Measurements from ENCODE around the gene UNCX. TPM values are rescaled to one million over a fixed set of nuclear protein-coding genes. Genes with fewer than 3 reads are reported as not detected.
A peak's percentile ranks its signal among the peaks of the same experiment; 100 is the strongest.

UNCX gene
- total RNA-seq, 1 donor from 2014 or later, result not detected

- H3K27me3 ChIP-seq (ENCODE audit: low read depth), result peaks cover 100% of the 10 kb centered on the region
- no peaks in the 10 kb centered on the region for H3K36me3 ChIP-seq
- no peak overlapping the region for H3K27ac ChIP-seq (replicated peaks)
- H3K4me1 ChIP-seq, result peaks cover 19% of the 10 kb centered on the region
- TF ChIP-seq CTCF (IDR thresholded peaks at IDR 0.05; ENCODE audit: borderline replicate concordance), result no peak
- intact Hi-C loops (cut with micrococcal nuclease), result loop anchor here (10.0 kb wide), 2 partner anchors 211 to 251 kb away; no protein-coding TSS in a partner anchor
- DNase-seq, result no peak
- no peak overlapping the region for H3K4me3 ChIP-seq
- no peaks in the 10 kb centered on the region for H3K9me3 ChIP-seq (replicated peaks)
Measured at GRCh38 chr7:1223196-1223981, 9.3 kb upstream of the UNCX start.

- Histone ChIP-seq H3K36me3 (no peaks in the 10 kb centered on the region), H3K9me3 (replicated peaks) (no peaks in the 10 kb centered on the region), H3K27me3 (ENCODE audit: low read depth) (peaks cover 100% of the 10 kb centered on the region), H3K27ac (replicated peaks) (no peak overlapping the region), H3K4me1 (peaks cover 19% of the 10 kb centered on the region), H3K4me3 (peak overlapping the region; percentile 19)
- no peak for TF ChIP-seq CTCF (IDR thresholded peaks at IDR 0.05; ENCODE audit: borderline replicate concordance)
- intact Hi-C loops (cut with micrococcal nuclease), result loop anchor here (10.0 kb wide), 2 partner anchors 211 to 251 kb away; no protein-coding TSS in a partner anchor
- no peak for DNase-seq
Measured at GRCh38 chr7:1224086-1224716, 8.5 kb upstream of the UNCX start.

GRCh38 chr7:1225030-1225429 is 7.6 kb upstream of the UNCX start:
- H3K4me1 ChIP-seq, result peaks cover 19% of the 10 kb centered on the region
- H3K9me3 ChIP-seq (replicated peaks), result no peaks in the 10 kb centered on the region
- no peak for DNase-seq
- intact Hi-C loops (cut with micrococcal nuclease), result loop anchor here (10.0 kb wide), 2 partner anchors 210 to 250 kb away; no protein-coding TSS in a partner anchor
- no peak overlapping the region for H3K27ac ChIP-seq (replicated peaks)
- no peak for TF ChIP-seq CTCF (IDR thresholded peaks at IDR 0.05; ENCODE audit: borderline replicate concordance)
- H3K36me3 ChIP-seq, result no peaks in the 10 kb centered on the region
- H3K27me3 ChIP-seq (ENCODE audit: low read depth), result peaks cover 100% of the 10 kb centered on the region
- no peak overlapping the region for H3K4me3 ChIP-seq

- intact Hi-C loops (cut with micrococcal nuclease), result loop anchor here (10.0 kb wide), 2 partner anchors 209 to 249 kb away; no protein-coding TSS in a partner anchor
- Histone ChIP-seq H3K27ac (replicated peaks) (no peak overlapping the region), H3K36me3 (no peaks in the 10 kb centered on the region), H3K4me3 (no peak overlapping the region), H3K9me3 (replicated peaks) (no peaks in the 10 kb centered on the region), H3K27me3 (ENCODE audit: low read depth) (peaks cover 100% of the 10 kb centered on the region), H3K4me1 (peaks cover 20% of the 10 kb centered on the region)
- peak; percentile 84 for TF ChIP-seq CTCF (IDR thresholded peaks at IDR 0.05; ENCODE audit: borderline replicate concordance)
- no peak for DNase-seq
Measured at GRCh38 chr7:1225441-1226185, 7.1 kb upstream of the UNCX start.

- DNase-seq, result no peak
- intact Hi-C loops (cut with micrococcal nuclease), result loop anchor here (10.0 kb wide), 2 partner anchors 208 to 248 kb away; no protein-coding TSS in a partner anchor
- H3K4me1 ChIP-seq, result peaks cover 27% of the 10 kb centered on the region
- H3K27ac ChIP-seq (replicated peaks), result no peak overlapping the region
- no peak for TF ChIP-seq CTCF (IDR thresholded peaks at IDR 0.05; ENCODE audit: borderline replicate concordance)
- no peaks in the 10 kb centered on the region for H3K9me3 ChIP-seq (replicated peaks)
- H3K4me3 ChIP-seq, result no peak overlapping the region
- H3K27me3 ChIP-seq (ENCODE audit: low read depth), result peaks cover 100% of the 10 kb centered on the region
- H3K36me3 ChIP-seq, result no peaks in the 10 kb centered on the region
Measured at GRCh38 chr7:1226186-1226901, 6.3 kb upstream of the UNCX start.

Data from left ventricle myocardium inferior (tissue), 1 donor.